ENCODE measurements around the gene IFT81. TPM values are rescaled to one million over a fixed set of nuclear protein-coding genes. Genes with fewer than 3 reads are reported as not detected.

Gene IFT81
- polyA plus RNA-seq, 4 donors, result 39.6 to 58.7 (median 47.8) TPM

- DNase-seq (ENCODE audit: low read depth in 4 of 4, low spot score in 2 of 4), result no peak
Measured at GRCh38 chr12:110146986-110147385, 22.8 kb downstream of the IFT81 start.

- no peak for DNase-seq (ENCODE audit: low read depth in 4 of 4, low spot score in 2 of 4)
Measured at GRCh38 chr12:110149086-110149660, 25.0 kb downstream of the IFT81 start.

- DNase-seq (ENCODE audit: low read depth in 4 of 4, low spot score in 2 of 4), result no peak
Measured at GRCh38 chr12:110156766-110157165, 32.6 kb downstream of the IFT81 start.

- DNase-seq (ENCODE audit: low read depth in 4 of 4, low spot score in 2 of 4), result no peak
Measured at GRCh38 chr12:110157539-110157938, 33.4 kb downstream of the IFT81 start.

- no peak for DNase-seq (ENCODE audit: low read depth in 4 of 4, low spot score in 2 of 4)
Measured at GRCh38 chr12:110159671-110160245, 35.6 kb downstream of the IFT81 start.

GRCh38 chr12:110165540-110166159 is 41.5 kb downstream of the IFT81 start:
- no peak for DNase-seq (ENCODE audit: low read depth in 4 of 4, low spot score in 2 of 4)

GRCh38 chr12:110168732-110169455 is 44.7 kb downstream of the IFT81 start:
- no peak for DNase-seq (ENCODE audit: low read depth in 4 of 4, low spot score in 2 of 4)

GRCh38 chr12:110170535-110171185 is 46.5 kb downstream of the IFT81 start:
- no peak for DNase-seq (ENCODE audit: low read depth in 4 of 4, low spot score in 2 of 4)

- DNase-seq (ENCODE audit: low read depth in 4 of 4, low spot score in 2 of 4), result no peak
Measured at GRCh38 chr12:110171186-110171538, 47.0 kb downstream of the IFT81 start.

- no peak for DNase-seq (ENCODE audit: low read depth in 4 of 4, low spot score in 2 of 4)
Measured at GRCh38 chr12:110171636-110172035, 47.5 kb downstream of the IFT81 start.

GRCh38 chr12:110174373-110174996 is 50.3 kb downstream of the IFT81 start:
- DNase-seq (ENCODE audit: low read depth in 4 of 4, low spot score in 2 of 4), result no peak

- DNase-seq (ENCODE audit: low read depth in 4 of 4, low spot score in 2 of 4), result no peak
Measured at GRCh38 chr12:110175201-110175600, 51.0 kb downstream of the IFT81 start.

GRCh38 chr12:110176745-110177144 is 52.6 kb downstream of the IFT81 start:
- no peak for DNase-seq (ENCODE audit: low read depth in 4 of 4, low spot score in 2 of 4)

- DNase-seq (ENCODE audit: low read depth in 4 of 4, low spot score in 2 of 4), result no peak
Measured at GRCh38 chr12:110179291-110179690, 55.1 kb downstream of the IFT81 start.

GRCh38 chr12:110180591-110181005 is 56.4 kb downstream of the IFT81 start:
- DNase-seq (ENCODE audit: low read depth in 4 of 4, low spot score in 2 of 4), result no peak

- DNase-seq (ENCODE audit: low read depth in 4 of 4, low spot score in 2 of 4), result no peak
Measured at GRCh38 chr12:110182281-110182680, 58.1 kb downstream of the IFT81 start.

- no peak for DNase-seq (ENCODE audit: low read depth in 4 of 4, low spot score in 2 of 4)
Measured at GRCh38 chr12:110183386-110183785, 59.2 kb downstream of the IFT81 start.

GRCh38 chr12:110185626-110186025 is 61.5 kb downstream of the IFT81 start:
- DNase-seq (ENCODE audit: low read depth in 4 of 4, low spot score in 2 of 4), result no peak

GRCh38 chr12:110186059-110186458 is 61.9 kb downstream of the IFT81 start:
- no peak for DNase-seq (ENCODE audit: low read depth in 4 of 4, low spot score in 2 of 4)

GRCh38 chr12:110193196-110193595 is 69.0 kb downstream of the IFT81 start:
- DNase-seq (ENCODE audit: low read depth in 4 of 4, low spot score in 2 of 4), result no peak

GRCh38 chr12:110197003-110197402 is 72.8 kb downstream of the IFT81 start:
- no peak for DNase-seq (ENCODE audit: low read depth in 4 of 4, low spot score in 2 of 4)
